ENCODE measurements around the gene GNG4.
"Not testable (repeated sequence)": the region's sequence is repeated elsewhere in the genome, so short reads cannot be mapped to it uniquely, and the experiment has no call there.

The GNG4 gene

GRCh38 chr1:235648954-235649367 is 623 bp downstream of the GNG4 start:
- DNase-seq: peak; percentile 7 to 30

DNA sequence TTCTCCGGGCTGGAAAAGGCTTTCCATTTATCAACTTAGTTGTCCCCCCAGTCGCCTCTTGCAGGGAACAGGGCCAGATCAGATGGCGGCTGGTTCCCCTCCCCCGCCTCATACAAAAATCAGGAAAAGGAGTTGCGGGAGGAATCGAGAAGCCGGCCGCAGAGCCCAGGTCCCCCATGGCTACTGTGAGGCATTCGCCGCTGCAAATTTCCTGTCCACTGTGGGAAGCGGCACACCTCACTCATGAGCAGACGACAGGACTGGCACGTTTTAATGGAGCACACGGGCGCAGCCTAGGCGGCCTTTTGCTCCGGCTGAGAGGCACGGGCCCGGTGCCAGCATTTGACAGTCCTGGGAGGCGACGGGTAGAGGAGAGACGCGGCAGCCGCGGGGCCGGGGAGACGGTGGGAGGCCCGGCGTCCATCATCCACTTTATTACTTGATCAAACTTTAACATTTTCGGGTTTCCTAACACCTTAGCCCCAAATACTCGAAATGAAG is 1.1 kb downstream of the GNG4 start:
- peak; percentile 54 to 55 for DNase-seq

DNA sequence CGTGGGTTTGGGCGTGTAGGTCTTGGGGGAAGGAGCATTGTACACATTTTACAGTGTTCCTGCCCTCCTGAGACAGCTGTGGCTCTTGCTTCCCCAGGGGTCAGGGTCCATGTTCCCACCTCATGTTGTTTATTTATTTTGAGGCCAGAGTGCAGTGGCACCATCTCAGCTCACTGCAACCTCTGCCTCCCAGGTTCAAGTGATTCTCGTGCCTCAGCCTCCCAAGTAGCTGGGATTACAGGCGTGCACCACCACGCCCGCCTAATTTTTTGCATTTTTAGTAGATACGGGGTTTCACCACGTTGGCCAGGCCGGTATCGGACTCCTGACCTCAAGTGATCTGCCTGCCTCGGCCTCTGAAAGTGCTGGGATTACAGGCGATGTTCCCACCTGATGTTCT is 2.0 kb downstream of the GNG4 start:
- DNase-seq: not testable (repeated sequence)

DNA sequence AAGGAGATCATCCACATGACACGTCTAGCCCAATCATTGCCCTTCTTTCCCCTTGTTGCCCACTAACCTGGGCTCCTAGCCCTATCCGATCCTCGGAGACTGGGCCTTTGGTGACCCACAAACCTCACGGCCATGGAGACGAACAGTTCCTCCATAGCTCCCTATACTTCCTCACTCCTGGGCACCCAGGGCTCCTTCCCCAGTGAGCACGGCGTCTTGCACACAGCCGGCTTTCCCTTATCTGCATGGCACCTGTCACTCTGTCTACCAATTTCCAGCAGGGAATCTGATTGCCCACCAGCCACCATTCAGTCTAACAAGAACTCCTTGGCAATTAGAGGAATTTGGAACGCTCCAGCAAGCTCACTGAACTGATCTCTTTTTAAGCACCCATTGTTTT is 3.1 kb downstream of the GNG4 start:
- DNase-seq: no peak

GRCh38 chr1:235644693-235645305 is 4.8 kb downstream of the GNG4 start:
- DNase-seq: no peak

GRCh38 chr1:235643837-235644692 is 5.5 kb downstream of the GNG4 start:
- DNase-seq: no peak

DNA sequence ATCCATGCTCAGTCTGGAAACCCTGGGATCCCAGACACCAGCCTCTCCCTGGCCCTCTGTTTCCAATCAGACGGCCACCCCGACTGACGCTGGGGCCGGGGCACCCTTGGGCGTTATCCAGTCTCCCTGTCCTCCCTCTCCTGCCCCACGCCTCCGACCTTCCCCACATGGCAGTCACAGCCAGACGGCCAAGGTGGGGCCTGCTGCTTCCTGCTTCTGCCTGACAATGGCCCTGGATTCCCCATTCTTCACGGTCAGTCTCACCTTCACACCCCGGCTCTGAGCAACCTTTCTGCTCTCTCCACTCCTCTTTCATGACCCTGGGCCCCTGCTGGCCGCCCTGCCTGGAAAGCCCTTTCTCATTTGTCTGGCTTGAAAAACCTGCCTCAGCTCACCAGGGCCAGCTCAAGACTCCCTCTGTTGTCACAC is 6.6 kb downstream of the GNG4 start:
- DNase-seq: no peak

- DNase-seq: no peak
Measured at GRCh38 chr1:235642011-235642942, 7.3 kb downstream of the GNG4 start.

GRCh38 chr1:235640580-235640979 is 9.0 kb downstream of the GNG4 start:
- DNase-seq: no peak

DNA sequence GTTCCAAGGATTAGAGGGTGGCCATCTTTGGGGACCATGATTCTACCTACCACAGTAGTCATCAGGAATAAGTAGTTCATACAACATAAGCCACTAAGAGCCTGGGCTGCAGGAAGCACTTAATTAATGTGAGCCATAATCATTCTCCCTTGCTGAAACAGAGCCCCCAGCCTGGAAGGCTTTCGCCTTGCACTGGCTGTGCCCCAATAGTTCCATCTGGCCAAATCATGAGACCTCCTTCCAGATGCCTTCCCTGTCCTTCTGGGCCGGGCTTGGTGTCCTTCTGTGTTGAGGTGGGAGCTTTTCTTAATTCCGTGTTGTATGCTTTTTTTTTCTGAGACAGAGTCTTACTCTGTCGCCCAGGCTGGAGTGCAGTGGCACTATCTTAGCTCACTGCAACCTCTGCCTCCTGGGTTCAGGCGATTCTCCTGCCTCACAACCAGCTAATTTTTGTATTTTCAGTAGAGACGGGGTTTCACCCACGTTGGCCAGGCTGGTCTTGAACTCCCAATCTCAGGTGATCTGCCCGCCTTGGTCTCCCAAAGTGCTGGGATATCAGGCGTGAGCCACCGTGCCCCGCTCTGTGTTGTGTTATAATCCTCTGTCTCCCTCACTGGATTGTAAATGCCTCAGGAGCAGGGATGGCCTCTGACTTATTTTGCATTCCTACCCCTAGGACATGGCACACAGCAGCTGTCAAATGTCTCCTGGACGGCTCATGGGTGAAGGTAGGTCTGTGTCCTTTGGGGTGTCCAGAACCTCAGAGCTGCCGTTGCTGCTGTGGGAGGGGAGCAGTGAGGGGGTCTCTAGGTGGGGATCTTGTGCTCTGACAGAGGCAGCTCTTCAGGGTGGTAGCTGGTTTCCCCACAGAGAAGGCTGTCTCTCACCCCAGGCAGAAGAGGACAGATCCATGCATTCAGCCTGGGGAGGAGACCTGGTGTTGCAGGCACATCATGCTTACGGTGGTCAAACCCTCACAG is 10.1 kb downstream of the GNG4 start:
- DNase-seq: peak in 1 of 2 experiments; percentile 65

GRCh38 chr1:235638612-235639011 is 11.0 kb downstream of the GNG4 start:
- DNase-seq: not testable (repeated sequence)

- no peak for DNase-seq
Measured at GRCh38 chr1:235637756-235638534, 11.6 kb downstream of the GNG4 start.

GRCh38 chr1:235635938-235636662 is 13.5 kb downstream of the GNG4 start:
- no peak for DNase-seq

DNA sequence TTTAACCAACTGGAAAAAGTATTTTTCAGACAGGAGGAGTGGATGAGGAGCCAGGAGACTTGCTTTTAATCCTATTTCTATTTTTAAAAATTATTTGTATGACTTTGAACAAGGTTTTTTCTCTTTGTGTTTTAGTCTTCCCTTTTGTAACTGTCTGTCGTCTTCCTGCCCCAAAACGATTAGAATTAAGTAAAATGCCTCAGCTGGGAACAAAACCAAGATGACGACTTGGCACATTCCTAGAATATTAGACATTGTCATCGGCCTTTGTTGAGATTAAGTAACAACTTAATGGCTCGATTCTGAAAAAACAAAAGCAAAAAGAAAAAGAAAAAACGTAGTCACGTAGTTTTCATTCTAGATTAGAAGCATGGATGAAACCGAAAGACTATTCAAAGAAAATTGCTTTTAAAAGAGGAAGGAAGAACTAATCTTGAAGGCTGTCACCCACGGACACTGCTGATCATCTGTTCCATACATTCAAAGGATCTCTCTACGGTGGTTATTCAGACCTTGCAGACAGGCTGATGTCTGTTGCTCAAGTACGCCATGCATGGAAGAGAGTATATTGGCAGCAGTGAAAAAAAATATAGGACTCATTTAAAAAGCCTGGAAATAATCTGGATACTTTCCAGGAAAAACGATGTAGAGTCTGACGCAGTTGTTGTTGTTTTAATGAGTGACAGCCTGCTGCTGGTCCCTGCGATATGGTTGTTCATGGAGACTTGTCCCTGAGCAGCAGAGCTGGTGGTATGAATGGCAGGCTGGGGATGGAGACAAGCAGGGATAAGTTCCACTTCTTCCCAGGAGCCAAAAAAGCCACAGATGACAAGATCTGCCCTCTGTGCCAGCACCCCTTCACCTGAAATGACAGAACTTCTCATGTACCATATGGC is 16.8 kb downstream of the GNG4 start:
- no peak for DNase-seq

DNA sequence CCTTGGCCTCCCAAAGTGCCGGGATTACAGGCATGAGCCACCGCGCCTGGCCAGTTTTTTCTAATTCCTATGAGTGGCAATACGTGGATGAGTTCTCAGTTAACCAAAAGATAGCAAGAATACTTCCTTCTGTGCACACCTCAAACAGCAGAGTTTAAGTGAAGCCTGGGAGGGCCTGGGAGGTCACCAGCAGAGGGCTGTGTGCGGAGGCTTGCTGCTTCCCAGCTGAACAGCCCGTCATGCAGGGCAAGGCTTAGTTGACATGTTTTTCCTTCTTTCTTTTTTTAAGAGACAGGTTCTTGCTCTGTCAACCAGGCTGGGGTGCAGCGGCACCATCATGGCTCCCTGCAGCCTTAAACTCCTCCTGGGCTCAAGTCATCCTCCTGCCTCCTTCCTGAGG is 17.8 kb downstream of the GNG4 start:
- no peak for DNase-seq

GRCh38 chr1:235628316-235629005 is 21.1 kb downstream of the GNG4 start:
- DNase-seq: no peak

- no peak for DNase-seq
Measured at GRCh38 chr1:235625831-235626230, 23.8 kb downstream of the GNG4 start.

DNA sequence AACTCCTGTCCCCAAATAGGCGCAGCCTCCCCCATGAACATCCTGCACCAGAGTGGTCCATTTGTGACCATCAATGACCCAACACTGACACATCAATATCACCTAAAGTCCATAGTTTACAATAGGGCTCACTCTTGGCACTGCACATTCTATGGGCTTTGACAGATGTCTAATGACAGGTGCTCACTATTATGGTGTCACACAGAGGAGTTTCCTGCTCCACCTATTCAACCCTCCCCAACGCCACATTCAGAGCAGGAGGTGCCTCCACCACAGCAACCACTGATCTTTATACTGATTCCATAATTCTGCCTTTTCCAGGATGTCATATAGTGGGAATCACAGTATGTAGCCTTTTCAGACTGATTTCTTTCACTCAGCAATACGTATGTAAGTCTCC is 24.2 kb downstream of the GNG4 start:
- DNase-seq: no peak
